HEK293 (cell line): Measurements from ENCODE around the gene GLYATL3.

Experiments
- BCL11B ChIP-seq: fragments of 450-650 bp; formaldehyde crosslinking; IDR thresholded peaks from 2 replicates; pipeline ENCODE4 v1.5.1; 2016; ENCODE audit warnings: low read depth, missing biosample characterization, missing genetic modification characterization
- GLIS1 ChIP-seq: fragments of 450-650 bp; formaldehyde crosslinking; IDR thresholded peaks from 2 replicates; pipeline ENCODE4 v1.5.1; 2016; ENCODE audit warnings: missing biosample characterization, missing genetic modification characterization
- IKZF3 ChIP-seq: fragments of 450-650 bp; IDR thresholded peaks from 2 replicates; pipeline ENCODE4 v1.5.0; 2018; ENCODE audit warnings: missing biosample characterization, mild to moderate bottlenecking, missing genetic modification characterization, moderate library complexity
- KLF1 ChIP-seq: fragments of 450-650 bp; formaldehyde crosslinking; IDR thresholded peaks from 2 replicates; pipeline ENCODE4 v1.5.1; 2016; ENCODE audit warnings: missing biosample characterization, missing genetic modification characterization
- KLF16 ChIP-seq: fragments of 450-650 bp; formaldehyde crosslinking; IDR thresholded peaks from 2 replicates; pipeline ENCODE4 v1.5.1; 2017; ENCODE audit warnings: missing biosample characterization, missing genetic modification characterization
- KLF8 ChIP-seq: fragments of 450-650 bp; formaldehyde crosslinking; IDR thresholded peaks from 2 replicates; pipeline ENCODE4 v1.5.1; 2016; ENCODE audit warnings: missing biosample characterization, missing genetic modification characterization
- PRDM1 ChIP-seq: fragments of 450-650 bp; formaldehyde crosslinking; IDR thresholded peaks from 2 replicates; pipeline ENCODE4; 2016; ENCODE audit warnings: missing biosample characterization, missing genetic modification characterization
- SP7 ChIP-seq: fragments of 450-650 bp; formaldehyde crosslinking; IDR thresholded peaks from 2 replicates; pipeline ENCODE4 v1.5.1; 2016; ENCODE audit warnings: missing biosample characterization, missing genetic modification characterization
- WT1 ChIP-seq: fragments of 450-650 bp; formaldehyde crosslinking; IDR thresholded peaks from 2 replicates; pipeline ENCODE4 v1.5.1; 2016; ENCODE audit warnings: missing biosample characterization, missing genetic modification characterization
- ZBTB20 ChIP-seq: fragments of 450-650 bp; formaldehyde crosslinking; IDR thresholded peaks from 2 replicates; pipeline ENCODE4 v1.5.1; 2016; ENCODE audit warnings: missing biosample characterization, missing genetic modification characterization
- ZBTB21 ChIP-seq: fragments of 450-650 bp; formaldehyde crosslinking; IDR thresholded peaks from 2 replicates; pipeline ENCODE4 v1.5.1; 2017; ENCODE audit warnings: missing biosample characterization, missing genetic modification characterization
- ZNF114 ChIP-seq: fragments of 450-650 bp; formaldehyde crosslinking; IDR thresholded peaks from 2 replicates; pipeline ENCODE4 v1.5.0; 2017; ENCODE audit warnings: missing biosample characterization, missing genetic modification characterization
- ZNF146 ChIP-seq: fragments of 450-650 bp; formaldehyde crosslinking; IDR thresholded peaks from 2 replicates; pipeline ENCODE4 v1.5.1; 2016; ENCODE audit warnings: missing biosample characterization, missing genetic modification characterization
- ZNF24 ChIP-seq: fragments of 450-650 bp; formaldehyde crosslinking; IDR thresholded peaks from 2 replicates; pipeline ENCODE4 v1.5.1; 2016; ENCODE audit warnings: missing biosample characterization, missing genetic modification characterization
- ZNF324 ChIP-seq: fragments of 450-650 bp; formaldehyde crosslinking; IDR thresholded peaks from 2 replicates; pipeline ENCODE4 v1.5.1; 2016; ENCODE audit warnings: missing biosample characterization, missing genetic modification characterization
- ZNF394 ChIP-seq: fragments of 450-650 bp; formaldehyde crosslinking; IDR thresholded peaks from 2 replicates; pipeline ENCODE4 v1.5.1; 2016; ENCODE audit warnings: missing biosample characterization, missing genetic modification characterization, mild to moderate bottlenecking, moderate library complexity, borderline replicate concordance
- ZNF423 ChIP-seq: fragments of 450-650 bp; formaldehyde crosslinking; IDR thresholded peaks from 2 replicates; pipeline ENCODE4 v1.5.1; 2016; ENCODE audit warnings: missing biosample characterization, missing genetic modification characterization
- ZNF529 ChIP-seq: fragments of 450-650 bp; formaldehyde crosslinking; IDR thresholded peaks from 2 replicates; pipeline ENCODE4 v1.5.1; 2017; ENCODE audit warnings: missing genetic modification characterization, missing biosample characterization; ENCODE audit not compliant: insufficient replicate concordance
- ZNF549 ChIP-seq: fragments of 450-650 bp; IDR thresholded peaks from 2 replicates; pipeline ENCODE4 v1.5.1; 2018; ENCODE audit warnings: missing biosample characterization, missing genetic modification characterization, mild to moderate bottlenecking, inconsistent platforms, moderate library complexity
- ZNF561 ChIP-seq: fragments of 450-650 bp; IDR thresholded peaks from 2 replicates; pipeline ENCODE4 v1.5.1; 2018; ENCODE audit warnings: missing biosample characterization, missing genetic modification characterization, borderline replicate concordance
- ZNF623 ChIP-seq: fragments of 450-650 bp; formaldehyde crosslinking; IDR thresholded peaks from 2 replicates; pipeline ENCODE4 v1.5.1; 2016; ENCODE audit warnings: missing biosample characterization, missing genetic modification characterization
- ZNF658 ChIP-seq: fragments of 450-650 bp; formaldehyde crosslinking; IDR thresholded peaks from 2 replicates; pipeline ENCODE4; 2016; ENCODE audit warnings: missing biosample characterization, missing genetic modification characterization
- ZNF777 ChIP-seq: fragments of 450-650 bp; formaldehyde crosslinking; IDR thresholded peaks from 2 replicates; pipeline ENCODE4 v1.5.1; 2017; ENCODE audit warnings: missing biosample characterization, missing genetic modification characterization, borderline replicate concordance
- ZSCAN16 ChIP-seq: fragments of 450-650 bp; formaldehyde crosslinking; IDR thresholded peaks from 2 replicates; pipeline ENCODE4 v1.5.1; 2016; ENCODE audit warnings: missing biosample characterization, missing genetic modification characterization
- TF ChIP-seq, protein P1 (sequence below): fragments of 450-650 bp; formaldehyde crosslinking; IDR thresholded peaks from 2 replicates; pipeline ENCODE4 v1.5.1; 2016; ENCODE audit warnings: missing biosample characterization, missing genetic modification characterization
- TF ChIP-seq, protein P2 (sequence below): fragments of 450-650 bp; formaldehyde crosslinking; optimal IDR thresholded peaks from 2 replicates; pipeline ENCODE3; 2016; ENCODE audit warnings: missing biosample characterization, mild to moderate bottlenecking, missing genetic modification characterization
- TF ChIP-seq, protein P3 (sequence below): fragments of 450-650 bp; formaldehyde crosslinking; IDR thresholded peaks from 2 replicates; pipeline ENCODE4 v1.5.1; 2016; ENCODE audit warnings: missing biosample characterization, missing genetic modification characterization, borderline replicate concordance
- TF ChIP-seq, protein P4 (sequence below): fragments of 450-650 bp; formaldehyde crosslinking; IDR thresholded peaks from 2 replicates; pipeline ENCODE4 v1.5.1; 2016; ENCODE audit warnings: missing biosample characterization, missing genetic modification characterization
- TF ChIP-seq, protein P5 (sequence below): fragments of 450-650 bp; IDR thresholded peaks from 2 replicates; pipeline ENCODE4 v1.5.1; 2018; ENCODE audit warnings: missing biosample characterization, mild to moderate bottlenecking, missing genetic modification characterization
- TF ChIP-seq, protein P6 (sequence below): fragments of 450-650 bp; IDR thresholded peaks from 2 replicates; pipeline ENCODE4 v1.5.1; 2018; ENCODE audit warnings: missing biosample characterization, missing genetic modification characterization

GLYATL3 gene

DNA sequence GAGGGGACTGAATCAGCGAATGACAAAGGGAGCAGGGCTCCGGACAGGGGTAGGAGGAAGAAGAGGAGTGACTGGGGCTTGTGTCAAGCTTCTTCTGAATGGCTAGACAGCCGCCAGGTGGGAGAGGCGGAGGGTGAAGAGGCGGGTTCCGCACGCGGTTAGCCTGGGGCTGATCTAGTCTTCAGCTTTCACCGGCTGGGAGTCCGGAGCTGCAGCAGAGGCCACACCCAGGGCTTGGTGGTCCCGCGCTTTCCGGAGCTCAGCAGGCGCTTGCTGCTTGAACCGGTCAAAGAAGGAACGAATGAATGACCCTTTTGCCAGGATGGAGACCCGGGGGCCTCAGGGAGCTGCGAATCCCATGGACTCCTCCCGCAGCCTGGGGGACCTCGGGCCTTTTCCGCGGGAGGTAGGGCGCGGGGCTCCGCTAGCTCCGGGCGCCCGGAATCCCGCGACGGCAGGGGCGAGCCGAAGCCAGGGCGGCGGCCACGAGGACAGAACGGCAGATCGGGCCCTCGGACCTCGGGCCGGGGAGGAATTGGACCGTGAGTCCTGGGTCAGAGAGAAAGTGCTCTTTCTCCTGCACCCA, 50.9 kb downstream of the GLYATL3 start, which contains the start of gene C6orf141 (continued):
- TF ChIP-seq GLIS1 (tag by site-specific recombination) (peak; percentile 60; the same call in 1 of the 2 replicates), KLF16 (peak; percentile 73; the same call in 1 of the 2 replicates), ZNF146 (tag by site-specific recombination) (0 out of 2 replicates have a peak, but pooled peaks have one; percentile 3), ZNF529 (tag by site-specific recombination) (no peak), ZBTB20 (peak; percentile 86), KLF8 (tag by site-specific recombination) (peak; percentile 76), ZNF777 (0 out of 2 replicates have a peak, but pooled peaks have one; percentile 53), ZNF549 (no peak), WT1 (tag by site-specific recombination) (peak; percentile 55), ZNF658 (tag by site-specific recombination) (no peak), ZNF561 (tag by site-specific recombination) (peak; percentile 39; the same call in 1 of the 2 replicates), ZSCAN16 (peak; percentile 33; the same call in 1 of the 2 replicates), ZNF423 (tag by site-specific recombination) (0 out of 2 replicates have a peak, but pooled peaks have one; percentile 16), ZBTB21 (tag by site-specific recombination) (no peak), SP7 (peak; percentile 72; the same call in 1 of the 2 replicates), KLF1 (peak; percentile 78), ZNF24 (tag by site-specific recombination) (peak; percentile 99), IKZF3 (tag by site-specific recombination) (no peak; the same call in 1 of the 2 replicates), BCL11B (0 out of 2 replicates have a peak, but pooled peaks have one; percentile 59), ZNF114 (no peak), ZNF394 (0 out of 2 replicates have a peak, but pooled peaks have one; percentile 23), ZNF623 (tag by site-specific recombination) (no peak), ZNF324 (tag by site-specific recombination) (no peak), PRDM1 (tag by site-specific recombination) (peak; percentile 6; the same call in 1 of the 2 replicates)
- TF ChIP-seq, protein P1, sequence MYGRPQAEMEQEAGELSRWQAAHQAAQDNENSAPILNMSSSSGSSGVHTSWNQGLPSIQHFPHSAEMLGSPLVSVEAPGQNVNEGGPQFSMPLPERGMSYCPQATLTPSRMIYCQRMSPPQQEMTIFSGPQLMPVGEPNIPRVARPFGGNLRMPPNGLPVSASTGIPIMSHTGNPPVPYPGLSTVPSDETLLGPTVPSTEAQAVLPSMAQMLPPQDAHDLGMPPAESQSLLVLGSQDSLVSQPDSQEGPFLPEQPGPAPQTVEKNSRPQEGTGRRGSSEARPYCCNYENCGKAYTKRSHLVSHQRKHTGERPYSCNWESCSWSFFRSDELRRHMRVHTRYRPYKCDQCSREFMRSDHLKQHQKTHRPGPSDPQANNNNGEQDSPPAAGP = peak; percentile 58; the same call in 1 of the 2 replicates
- TF ChIP-seq, protein P2, sequence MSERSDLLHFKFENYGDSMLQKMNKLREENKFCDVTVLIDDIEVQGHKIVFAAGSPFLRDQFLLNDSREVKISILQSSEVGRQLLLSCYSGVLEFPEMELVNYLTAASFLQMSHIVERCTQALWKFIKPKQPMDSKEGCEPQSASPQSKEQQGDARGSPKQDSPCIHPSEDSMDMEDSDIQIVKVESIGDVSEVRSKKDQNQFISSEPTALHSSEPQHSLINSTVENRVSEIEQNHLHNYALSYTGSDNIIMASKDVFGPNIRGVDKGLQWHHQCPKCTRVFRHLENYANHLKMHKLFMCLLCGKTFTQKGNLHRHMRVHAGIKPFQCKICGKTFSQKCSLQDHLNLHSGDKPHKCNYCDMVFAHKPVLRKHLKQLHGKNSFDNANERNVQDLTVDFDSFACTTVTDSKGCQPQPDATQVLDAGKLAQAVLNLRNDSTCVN (tag by site-specific recombination) = peak; percentile 84
- TF ChIP-seq, protein P3, sequence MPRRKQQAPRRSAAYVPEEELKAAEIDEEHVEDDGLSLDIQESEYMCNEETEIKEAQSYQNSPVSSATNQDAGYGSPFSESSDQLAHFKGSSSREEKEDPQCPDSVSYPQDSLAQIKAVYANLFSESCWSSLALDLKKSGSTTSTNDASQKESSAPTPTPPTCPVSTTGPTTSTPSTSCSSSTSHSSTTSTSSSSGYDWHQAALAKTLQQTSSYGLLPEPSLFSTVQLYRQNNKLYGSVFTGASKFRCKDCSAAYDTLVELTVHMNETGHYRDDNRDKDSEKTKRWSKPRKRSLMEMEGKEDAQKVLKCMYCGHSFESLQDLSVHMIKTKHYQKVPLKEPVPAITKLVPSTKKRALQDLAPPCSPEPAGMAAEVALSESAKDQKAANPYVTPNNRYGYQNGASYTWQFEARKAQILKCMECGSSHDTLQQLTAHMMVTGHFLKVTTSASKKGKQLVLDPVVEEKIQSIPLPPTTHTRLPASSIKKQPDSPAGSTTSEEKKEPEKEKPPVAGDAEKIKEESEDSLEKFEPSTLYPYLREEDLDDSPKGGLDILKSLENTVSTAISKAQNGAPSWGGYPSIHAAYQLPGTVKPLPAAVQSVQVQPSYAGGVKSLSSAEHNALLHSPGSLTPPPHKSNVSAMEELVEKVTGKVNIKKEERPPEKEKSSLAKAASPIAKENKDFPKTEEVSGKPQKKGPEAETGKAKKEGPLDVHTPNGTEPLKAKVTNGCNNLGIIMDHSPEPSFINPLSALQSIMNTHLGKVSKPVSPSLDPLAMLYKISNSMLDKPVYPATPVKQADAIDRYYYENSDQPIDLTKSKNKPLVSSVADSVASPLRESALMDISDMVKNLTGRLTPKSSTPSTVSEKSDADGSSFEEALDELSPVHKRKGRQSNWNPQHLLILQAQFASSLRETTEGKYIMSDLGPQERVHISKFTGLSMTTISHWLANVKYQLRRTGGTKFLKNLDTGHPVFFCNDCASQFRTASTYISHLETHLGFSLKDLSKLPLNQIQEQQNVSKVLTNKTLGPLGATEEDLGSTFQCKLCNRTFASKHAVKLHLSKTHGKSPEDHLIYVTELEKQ (tag by site-specific recombination) = 0 out of 2 replicates have a peak, but pooled peaks have one; percentile 44
- TF ChIP-seq, protein P4, sequence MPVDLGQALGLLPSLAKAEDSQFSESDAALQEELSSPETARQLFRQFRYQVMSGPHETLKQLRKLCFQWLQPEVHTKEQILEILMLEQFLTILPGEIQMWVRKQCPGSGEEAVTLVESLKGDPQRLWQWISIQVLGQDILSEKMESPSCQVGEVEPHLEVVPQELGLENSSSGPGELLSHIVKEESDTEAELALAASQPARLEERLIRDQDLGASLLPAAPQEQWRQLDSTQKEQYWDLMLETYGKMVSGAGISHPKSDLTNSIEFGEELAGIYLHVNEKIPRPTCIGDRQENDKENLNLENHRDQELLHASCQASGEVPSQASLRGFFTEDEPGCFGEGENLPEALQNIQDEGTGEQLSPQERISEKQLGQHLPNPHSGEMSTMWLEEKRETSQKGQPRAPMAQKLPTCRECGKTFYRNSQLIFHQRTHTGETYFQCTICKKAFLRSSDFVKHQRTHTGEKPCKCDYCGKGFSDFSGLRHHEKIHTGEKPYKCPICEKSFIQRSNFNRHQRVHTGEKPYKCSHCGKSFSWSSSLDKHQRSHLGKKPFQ (tag by site-specific recombination) = peak; percentile 39; the same call in 1 of the 2 replicates
- TF ChIP-seq, protein P5, sequence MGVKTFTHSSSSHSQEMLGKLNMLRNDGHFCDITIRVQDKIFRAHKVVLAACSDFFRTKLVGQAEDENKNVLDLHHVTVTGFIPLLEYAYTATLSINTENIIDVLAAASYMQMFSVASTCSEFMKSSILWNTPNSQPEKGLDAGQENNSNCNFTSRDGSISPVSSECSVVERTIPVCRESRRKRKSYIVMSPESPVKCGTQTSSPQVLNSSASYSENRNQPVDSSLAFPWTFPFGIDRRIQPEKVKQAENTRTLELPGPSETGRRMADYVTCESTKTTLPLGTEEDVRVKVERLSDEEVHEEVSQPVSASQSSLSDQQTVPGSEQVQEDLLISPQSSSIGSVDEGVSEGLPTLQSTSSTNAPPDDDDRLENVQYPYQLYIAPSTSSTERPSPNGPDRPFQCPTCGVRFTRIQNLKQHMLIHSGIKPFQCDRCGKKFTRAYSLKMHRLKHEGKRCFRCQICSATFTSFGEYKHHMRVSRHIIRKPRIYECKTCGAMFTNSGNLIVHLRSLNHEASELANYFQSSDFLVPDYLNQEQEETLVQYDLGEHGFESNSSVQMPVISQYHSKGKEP (tag by site-specific recombination) = 0 out of 2 replicates have a peak, but pooled peaks have one; percentile 48
- TF ChIP-seq, protein P6, sequence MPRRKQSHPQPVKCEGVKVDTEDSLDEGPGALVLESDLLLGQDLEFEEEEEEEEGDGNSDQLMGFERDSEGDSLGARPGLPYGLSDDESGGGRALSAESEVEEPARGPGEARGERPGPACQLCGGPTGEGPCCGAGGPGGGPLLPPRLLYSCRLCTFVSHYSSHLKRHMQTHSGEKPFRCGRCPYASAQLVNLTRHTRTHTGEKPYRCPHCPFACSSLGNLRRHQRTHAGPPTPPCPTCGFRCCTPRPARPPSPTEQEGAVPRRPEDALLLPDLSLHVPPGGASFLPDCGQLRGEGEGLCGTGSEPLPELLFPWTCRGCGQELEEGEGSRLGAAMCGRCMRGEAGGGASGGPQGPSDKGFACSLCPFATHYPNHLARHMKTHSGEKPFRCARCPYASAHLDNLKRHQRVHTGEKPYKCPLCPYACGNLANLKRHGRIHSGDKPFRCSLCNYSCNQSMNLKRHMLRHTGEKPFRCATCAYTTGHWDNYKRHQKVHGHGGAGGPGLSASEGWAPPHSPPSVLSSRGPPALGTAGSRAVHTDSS = no peak
